ENCODE data around the gene CLTRN.

- no peak for TF ChIP-seq EZH2 (IDR thresholded peaks at IDR 0.05; ENCODE audit: low read length, missing control alignments)
- no peak for TF ChIP-seq CTCF (conservative IDR thresholded peaks at IDR 0.05 in 1 of 2, IDR thresholded peaks at IDR 0.05 in 1 of 2; ENCODE audit: low read depth in 1 of 2, low read length in 2 of 2)
Observed at GRCh38 chrX:15617111-15617510, 47.5 kb downstream of the CLTRN start.

All from fibroblast of lung (primary cell).